DOHH2 (cell line): ENCODE data around the gene CTAGE1.

Source experiments
- H3F3A ChIP-seq: fragments of 200-600 bp; sonication (generic), shearing (Covaris generic); 2 replicates; pipeline ENCODE4 v1.6.0; 2016; ENCODE audit warnings: antibody characterized with exemption, mild to moderate bottlenecking; ENCODE audit not compliant: control insufficient read depth, insufficient read depth
- H3K27ac ChIP-seq: fragments of 200-600 bp; sonication (generic); 2 replicates; pipeline ENCODE4 v1.5.1; 2014; ENCODE audit warnings: low read depth, mild to moderate bottlenecking, low read length, moderate library complexity
- H3K27me3 ChIP-seq: fragments of 200-600 bp; sonication (generic); 2 replicates; pipeline ENCODE4 v1.6.1; 2014; ENCODE audit warnings: mild to moderate bottlenecking, low read length, mixed read lengths; ENCODE audit not compliant: control insufficient read depth
- H3K36me3 ChIP-seq: fragments of 200-600 bp; sonication (generic); 2 replicates; pipeline ENCODE4 v1.6.1; 2014; ENCODE audit warnings: mild to moderate bottlenecking, low read length, moderate library complexity, mixed read lengths; ENCODE audit not compliant: control insufficient read depth
- H3K4me1 ChIP-seq: fragments of 200-600 bp; sonication (generic); 2 replicates; pipeline ENCODE4 v1.6.1; 2014; ENCODE audit warnings: mild to moderate bottlenecking, low read length, mixed read lengths; ENCODE audit not compliant: control insufficient read depth
- H3K4me2 ChIP-seq: fragments of 200-600 bp; sonication (generic); 2 replicates; pipeline ENCODE4 v1.6.0; 2014; ENCODE audit warnings: mild to moderate bottlenecking, low read length, moderate library complexity
- H3K4me3 ChIP-seq: fragments of 200-600 bp; sonication (generic); 2 replicates; pipeline ENCODE4 v1.5.1; 2014; ENCODE audit warnings: mild to moderate bottlenecking, low read length, mixed read lengths
- H3K79me2 ChIP-seq: fragments of 200-600 bp; sonication (generic); 2 replicates; pipeline ENCODE4 v1.6.1; 2014; ENCODE audit warnings: mild to moderate bottlenecking, low read length, mixed read lengths; ENCODE audit not compliant: control insufficient read depth
- H3K9me2 ChIP-seq: fragments of 200-600 bp; sonication (generic); replicated peaks from 2 replicates; pipeline ENCODE4 v1.6.1; 2014; ENCODE audit warnings: mild to moderate bottlenecking, low read length, mixed read lengths; ENCODE audit not compliant: control insufficient read depth
- H3K9me3 ChIP-seq: fragments of 200-600 bp; sonication (generic); 2 replicates; pipeline ENCODE4 v1.6.1; 2014; ENCODE audit warnings: antibody characterized with exemption, low read length, mixed read lengths; ENCODE audit not compliant: control insufficient read depth, insufficient read depth
- H4K20me1 ChIP-seq: fragments of 200-600 bp; sonication (generic); 2 replicates; pipeline ENCODE4 v1.6.0; 2014; ENCODE audit warnings: low read depth, mild to moderate bottlenecking, antibody characterized with exemption, low read length, moderate library complexity; ENCODE audit not compliant: control insufficient read depth, insufficient read depth
- CTCF ChIP-seq: fragments of 200-600 bp; sonication (generic); IDR thresholded peaks from one replicate; pipeline ENCODE4 v1.5.1; 2014; ENCODE audit warnings: antibody characterized with exemption, mild to moderate bottlenecking, low read depth, low read length; ENCODE audit not compliant: poor library complexity, severe bottlenecking
- EZH2phosphoT487 ChIP-seq: fragments of 200-600 bp; sonication (generic); IDR thresholded peaks from 2 replicates; pipeline ENCODE4 v1.6.1; 2017; ENCODE audit warnings: borderline replicate concordance, mild to moderate bottlenecking, antibody characterized with exemption, low read length, moderate library complexity, mixed read lengths

Gene CTAGE1

DNA sequence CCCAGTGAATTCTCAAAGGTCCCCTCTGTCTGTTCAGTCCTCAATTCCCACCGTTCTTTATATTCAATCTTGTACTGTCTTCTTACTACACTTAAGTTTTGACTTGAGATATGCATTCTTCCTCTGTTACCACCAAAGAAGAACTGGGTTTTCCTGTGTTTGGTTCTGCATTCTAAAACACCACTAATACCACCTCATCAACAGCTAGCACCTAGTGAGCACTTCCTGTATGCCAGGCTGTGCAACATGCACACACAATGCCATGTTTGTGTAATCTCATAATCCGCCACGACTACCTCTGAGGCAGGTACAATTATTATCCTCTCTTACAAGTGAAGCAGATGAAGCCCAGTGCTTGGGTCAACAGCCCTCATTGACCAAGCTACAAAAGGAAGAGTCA, 11.8 kb upstream of the CTAGE1 start:
- Histone ChIP-seq H3K27ac (no peak overlapping the region), H3K4me1 (no peaks in the 10 kb centered on the region), H3K79me2 (no peaks in the 10 kb centered on the region), H3K36me3 (no peaks in the 10 kb centered on the region), H3K4me2 (no peak overlapping the region), H4K20me1 (no peaks in the 10 kb centered on the region), H3F3A (no peaks in the 10 kb centered on the region), H3K27me3 (no peaks in the 10 kb centered on the region), H3K9me2 (no peaks in the 10 kb centered on the region), H3K9me3 (no peaks in the 10 kb centered on the region), H3K4me3 (no peak overlapping the region)
- no peak for TF ChIP-seq EZH2phosphoT487
- TF ChIP-seq CTCF, result no peak

GRCh38 chr18:22428672-22429071, 11.0 kb upstream of the CTAGE1 start:
- TF ChIP-seq EZH2phosphoT487 (no peak), CTCF (no peak)
- H3K79me2 ChIP-seq, result no peaks in the 10 kb centered on the region
- no peaks in the 10 kb centered on the region for H3K9me3 ChIP-seq
- no peak overlapping the region for H3K4me2 ChIP-seq
- H3F3A ChIP-seq, result no peaks in the 10 kb centered on the region
- no peaks in the 10 kb centered on the region for H4K20me1 ChIP-seq
- no peak overlapping the region for H3K27ac ChIP-seq
- H3K9me2 ChIP-seq, result no peaks in the 10 kb centered on the region
- H3K27me3 ChIP-seq, result no peaks in the 10 kb centered on the region
- no peak overlapping the region for H3K4me3 ChIP-seq
- H3K36me3 ChIP-seq, result no peaks in the 10 kb centered on the region
- H3K4me1 ChIP-seq, result no peaks in the 10 kb centered on the region

- Histone ChIP-seq H3K4me2 (no peak overlapping the region), H3K36me3 (no peaks in the 10 kb centered on the region), H4K20me1 (no peaks in the 10 kb centered on the region), H3K27me3 (no peaks in the 10 kb centered on the region), H3K4me1 (no peaks in the 10 kb centered on the region), H3K4me3 (no peak overlapping the region), H3F3A (no peaks in the 10 kb centered on the region), H3K9me3 (no peaks in the 10 kb centered on the region), H3K27ac (no peak overlapping the region), H3K79me2 (no peaks in the 10 kb centered on the region), H3K9me2 (no peaks in the 10 kb centered on the region)
- TF ChIP-seq EZH2phosphoT487 (no peak), CTCF (no peak)
These were observed 10.3 kb upstream of the CTAGE1 start for GRCh38 chr18:22427822-22428549.
